ENCODE data around the gene NDUFA9. TPM values are rescaled to one million over a fixed set of nuclear protein-coding genes. Genes with fewer than 3 reads are reported as not detected.

NDUFA9 gene
- total RNA-seq: 49.6 and 67.9 TPM in 2 replicates

DNA sequence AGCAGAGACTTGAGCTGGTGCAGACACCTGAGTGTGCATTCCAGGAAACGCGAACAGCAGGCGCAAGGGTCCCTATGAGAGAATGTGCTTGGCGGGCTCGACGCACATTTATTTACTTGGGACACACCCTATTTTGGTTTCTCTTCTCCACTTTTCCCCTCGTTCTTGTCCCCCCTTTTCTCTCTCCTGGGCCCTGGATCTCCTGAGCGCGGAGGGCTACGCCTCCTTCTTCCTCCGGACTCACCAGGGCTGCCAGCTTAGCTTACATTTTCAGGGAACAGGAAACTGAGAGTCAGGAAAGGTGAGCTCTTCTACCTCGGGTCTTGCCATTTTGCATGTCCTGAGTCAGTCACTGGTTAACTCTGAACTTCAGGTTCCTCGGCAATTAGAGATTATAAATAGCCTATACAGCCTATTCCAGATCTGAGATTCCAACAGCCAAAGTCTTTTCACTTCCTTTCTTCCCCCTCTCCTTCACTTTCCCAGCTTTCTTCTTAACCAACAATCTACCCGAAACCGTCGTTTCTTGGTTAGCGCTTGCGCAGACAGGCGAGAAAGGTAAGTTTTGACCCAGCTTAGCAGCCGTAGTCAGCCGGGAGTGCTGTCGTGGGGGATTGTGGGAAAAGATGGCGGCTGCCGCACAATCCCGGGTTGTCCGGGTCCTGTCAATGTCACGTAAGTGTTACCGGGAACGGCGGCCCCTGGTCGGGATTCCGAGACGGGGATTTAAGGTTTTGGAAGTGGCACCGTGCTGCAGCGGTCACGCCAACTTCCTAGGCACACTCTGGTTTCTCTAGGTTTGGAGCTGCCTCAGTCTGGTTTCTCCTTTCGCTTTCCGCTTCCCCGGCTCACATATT, at the start of gene NDUFA9, which contains the start of gene AKAP3:
Gene NDUFA9, plus strand, starts transcription at position 614 of the 857 bp plus-strand sequence. Its CDS starts 13 bp downstream, at position 627.
Gene AKAP3, minus strand, starts transcription at position 551 of the 857 bp plus-strand sequence. CDS start 10,855 bp downstream, outside the sequence.

Other genes with a start within 250 kb of the NDUFA9 start
- gene FGF6, start 203.3 kb upstream of the NDUFA9 start, total RNA-seq: not detected in 2 replicates
- gene RAD51AP1, start 110.2 kb upstream of the NDUFA9 start, total RNA-seq: 4.6 and 11.6 TPM in 2 replicates
- 45.7 and 49.1 TPM in 2 replicates for gene DYRK4, start 86.9 kb upstream of the NDUFA9 start, total RNA-seq
- 0.47 and 0.90 TPM in 2 replicates for gene AKAP3, start 63 bp upstream of the NDUFA9 start, total RNA-seq
- gene GALNT8, start 71.3 kb downstream of the NDUFA9 start, total RNA-seq: 0.56 and 0.63 TPM in 2 replicates